HEK293 (cell line): ENCODE data around the gene UGT1A3.
A peak's percentile ranks its signal among the peaks of the same experiment; 100 is the strongest.

Experiments used
- CTCF ChIA-PET: fragments of 350-600 bp; formaldehyde crosslinking; extraction: SDS; loops from one replicate; lab custom pipeline; 2021; ENCODE audit warnings: antibody characterized with exemption; lab: Yijun Ruan, JAX
- POLR2A ChIA-PET: fragments of 300-600 bp; formaldehyde crosslinking; extraction: SDS; loops from one replicate; lab custom pipeline; 2020; ENCODE audit warnings: antibody characterized with exemption, inconsistent platforms; lab: Yijun Ruan, JAX
- H3K27ac ChIP-seq: fragments of 200-500 bp; sonication (Bioruptor generic); 2 replicates; pipeline ENCODE4 v1.5.1; 2014; ENCODE audit warnings: low read depth, low read length, control low read depth, inconsistent platforms; ENCODE audit errors: extremely low read depth
- H3K36me3 ChIP-seq, 2 experiments: fragments of 200-500 bp in 1 of 2; sonication (Bioruptor generic) in 1 of 2; 1 replicate in 1 of 2; 2 replicates in 1 of 2; pipeline ENCODE4 v1.5.1; 2014 to 2017; ENCODE audit warnings: inconsistent platforms in 2 of 2, low read length in 2 of 2; ENCODE audit not compliant: control insufficient read depth in 2 of 2, insufficient read depth in 1 of 2
- H3K4me1 ChIP-seq: fragments of 200-500 bp; sonication (Bioruptor generic); 2 replicates; pipeline ENCODE4 v1.5.1; 2014; ENCODE audit warnings: mild to moderate bottlenecking, low read length, inconsistent platforms; ENCODE audit not compliant: control insufficient read depth, insufficient read depth
- H3K4me3 ChIP-seq: 2 replicates; pipeline ENCODE4 v1.5.1; 2011; ENCODE audit warnings: low read depth, mild to moderate bottlenecking, control low read depth, low read length, moderate library complexity
- H3K9me3 ChIP-seq: fragments of 200-500 bp; sonication (Bioruptor generic); 2 replicates; pipeline ENCODE4 v1.5.1; 2014; ENCODE audit warnings: low read depth, low read length, inconsistent platforms; ENCODE audit not compliant: control insufficient read depth, insufficient read depth
- ELK4 ChIP-seq: IDR thresholded peaks from 2 replicates; pipeline ENCODE4 v1.6.1; 2011; ENCODE audit warnings: mild to moderate bottlenecking, low read depth, low read length, borderline replicate concordance
- HOXA7 ChIP-seq: sonication (generic); formaldehyde crosslinking; IDR thresholded peaks from 2 replicates; pipeline ENCODE4 v1.8.1; 2022; ENCODE audit warnings: missing genetic modification reagents, borderline replicate concordance
- INSM2 ChIP-seq: fragments of 450-650 bp; formaldehyde crosslinking; IDR thresholded peaks from 2 replicates; pipeline ENCODE4 v1.5.1; 2016; ENCODE audit warnings: missing biosample characterization, missing genetic modification characterization
- KLF17 ChIP-seq: fragments of 450-650 bp; formaldehyde crosslinking; IDR thresholded peaks from 2 replicates; pipeline ENCODE4 v1.5.1; 2016; ENCODE audit warnings: missing biosample characterization, missing genetic modification characterization
- PBX3 ChIP-seq: sonication (generic); formaldehyde crosslinking; IDR thresholded peaks from 2 replicates; pipeline ENCODE4 v1.8.1; 2022; ENCODE audit warnings: mild to moderate bottlenecking, moderate library complexity, missing genetic modification reagents
- PRDM6 ChIP-seq: fragments of 450-650 bp; formaldehyde crosslinking; IDR thresholded peaks from 2 replicates; pipeline ENCODE4 v1.5.1; 2017; ENCODE audit warnings: missing biosample characterization, missing genetic modification characterization
- REPIN1 ChIP-seq: fragments of 450-650 bp; formaldehyde crosslinking; IDR thresholded peaks from 2 replicates; pipeline ENCODE4 v1.5.1; 2017; ENCODE audit warnings: missing biosample characterization, missing genetic modification characterization, low read depth
- SP7 ChIP-seq: fragments of 450-650 bp; formaldehyde crosslinking; IDR thresholded peaks from 2 replicates; pipeline ENCODE4 v1.5.1; 2016; ENCODE audit warnings: missing biosample characterization, missing genetic modification characterization
- TSHZ1 ChIP-seq: fragments of 450-650 bp; formaldehyde crosslinking; IDR thresholded peaks from 2 replicates; pipeline ENCODE4 v1.5.1; 2016; ENCODE audit warnings: missing biosample characterization, missing genetic modification characterization, borderline replicate concordance
- ZBTB8A ChIP-seq: fragments of 450-650 bp; formaldehyde crosslinking; IDR thresholded peaks from 2 replicates; pipeline ENCODE4 v1.5.1; 2016; ENCODE audit warnings: missing biosample characterization, missing genetic modification characterization
- ZFP41 ChIP-seq: fragments of 450-650 bp; formaldehyde crosslinking; IDR thresholded peaks from 2 replicates; pipeline ENCODE4 v1.5.1; 2016; ENCODE audit warnings: missing biosample characterization, missing genetic modification characterization, borderline replicate concordance
- ZNF37A ChIP-seq: fragments of 450-650 bp; IDR thresholded peaks from 2 replicates; pipeline ENCODE4 v1.5.1; 2018; ENCODE audit warnings: missing biosample characterization, missing genetic modification characterization
- ZNF488 ChIP-seq: fragments of 450-650 bp; formaldehyde crosslinking; IDR thresholded peaks from 2 replicates; pipeline ENCODE4 v1.5.1; 2016; ENCODE audit warnings: missing biosample characterization, missing genetic modification characterization
- ZNF518A ChIP-seq: fragments of 450-650 bp; formaldehyde crosslinking; conservative IDR thresholded peaks from 2 replicates; pipeline ENCODE4 v1.5.1; 2016; ENCODE audit warnings: low read depth, missing biosample characterization, missing genetic modification characterization
- ZNF560 ChIP-seq: fragments of 450-650 bp; formaldehyde crosslinking; IDR thresholded peaks from 2 replicates; pipeline ENCODE4 v1.5.1; 2017; ENCODE audit warnings: missing biosample characterization, missing genetic modification characterization, borderline replicate concordance
- ZNF585B ChIP-seq: fragments of 450-650 bp; formaldehyde crosslinking; IDR thresholded peaks from 2 replicates; pipeline ENCODE4 v1.5.1; 2016; ENCODE audit warnings: missing biosample characterization, missing genetic modification characterization
- ZNF629 ChIP-seq: fragments of 450-650 bp; formaldehyde crosslinking; IDR thresholded peaks from 2 replicates; pipeline ENCODE4 v1.5.1; 2017; ENCODE audit warnings: missing biosample characterization, missing genetic modification characterization
- ZNF768 ChIP-seq: fragments of 450-650 bp; formaldehyde crosslinking; IDR thresholded peaks from 2 replicates; pipeline ENCODE4 v1.5.1; 2018; ENCODE audit warnings: missing biosample characterization, mild to moderate bottlenecking, missing genetic modification characterization

Gene UGT1A3

GRCh38 chr2:233780771-233781170, 51.9 kb downstream of the UGT1A3 start:
- ChIA-PET POLR2A (no interaction called here), CTCF (interaction anchor here (1.6 kb wide), 1 partner anchor 69 kb away, joined by 3 read pairs; no protein-coding TSS in a partner anchor)
- TF ChIP-seq ZNF629 (tag by site-specific recombination) (0 out of 2 replicates have a peak, but pooled peaks have one; percentile 29), HOXA7 (CRISPR knock-in tag) (no peak), SP7 (tag by site-specific recombination) (peak; percentile 44; the same call in 1 of the 2 replicates), KLF17 (tag by site-specific recombination) (no peak), PBX3 (CRISPR knock-in tag) (no peak), INSM2 (tag by site-specific recombination) (no peak)
- no peak overlapping the region for H3K4me3 ChIP-seq
- no peaks in the 10 kb centered on the region for H3K4me1 ChIP-seq
- H3K27ac ChIP-seq, result no peak overlapping the region
- H3K9me3 ChIP-seq, result no peaks in the 10 kb centered on the region
- H3K36me3 ChIP-seq, result no peaks in the 10 kb centered on the region

GRCh38 chr2:233789554-233789953, 60.7 kb downstream of the UGT1A3 start:
- H3K9me3 ChIP-seq, result no peaks in the 10 kb centered on the region
- ChIA-PET CTCF (no interaction called here), POLR2A (no interaction called here)
- no peak overlapping the region for H3K4me3 ChIP-seq
- H3K27ac ChIP-seq, result no peak overlapping the region
- H3K36me3 ChIP-seq, result no peaks in the 10 kb centered on the region
- H3K4me1 ChIP-seq, result no peaks in the 10 kb centered on the region
- no peak for TF ChIP-seq ZNF560
- TF ChIP-seq ZNF518A, result no peak
- TF ChIP-seq ELK4, result no peak
- TF ChIP-seq ZBTB8A (tag by site-specific recombination), result no peak
- TF ChIP-seq REPIN1 (tag by site-specific recombination), result no peak
- no peak for TF ChIP-seq PRDM6 (tag by site-specific recombination)
- TF ChIP-seq ZNF585B, result no peak
- TF ChIP-seq TSHZ1, result no peak
- no peak for TF ChIP-seq ZNF37A
- TF ChIP-seq ZNF488, result no peak
- TF ChIP-seq ZNF768, result no peak
- TF ChIP-seq ZFP41 (tag by site-specific recombination), result no peak
